GM19324 (cell line): Measurements from ENCODE around the gene SOS1.

ENCODE experiments used
- ATAC-seq: cut with Tn5 transposase; IDR thresholded peaks from one replicate; pipeline ENCODE4 v1.9.1; 2021; ENCODE audit warnings: mild to moderate bottlenecking, moderate library complexity; ENCODE audit not compliant: unreplicated experiment, low FRiP score

Gene SOS1

DNA sequence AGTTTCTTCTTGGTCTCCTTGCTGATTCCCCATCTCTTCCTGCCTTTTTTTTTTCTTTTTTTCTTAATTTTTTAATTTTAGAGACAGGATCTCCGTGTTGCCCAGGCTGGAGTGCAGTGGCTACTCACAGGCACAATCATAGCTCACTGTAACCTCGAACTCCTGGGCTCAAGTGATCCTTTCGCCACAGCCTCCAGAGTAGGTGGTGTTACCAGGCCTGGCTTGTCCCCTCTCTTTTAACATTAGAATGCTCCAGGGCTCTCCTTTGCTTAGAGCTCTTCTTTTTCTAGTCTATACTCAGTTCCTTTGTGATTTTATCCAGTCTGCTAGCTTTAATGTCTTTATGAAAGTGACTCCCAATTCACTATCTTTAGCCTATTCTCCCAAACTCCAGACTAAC is 141.9 kb downstream of the SOS1 start:
- ATAC-seq = no peak

DNA sequence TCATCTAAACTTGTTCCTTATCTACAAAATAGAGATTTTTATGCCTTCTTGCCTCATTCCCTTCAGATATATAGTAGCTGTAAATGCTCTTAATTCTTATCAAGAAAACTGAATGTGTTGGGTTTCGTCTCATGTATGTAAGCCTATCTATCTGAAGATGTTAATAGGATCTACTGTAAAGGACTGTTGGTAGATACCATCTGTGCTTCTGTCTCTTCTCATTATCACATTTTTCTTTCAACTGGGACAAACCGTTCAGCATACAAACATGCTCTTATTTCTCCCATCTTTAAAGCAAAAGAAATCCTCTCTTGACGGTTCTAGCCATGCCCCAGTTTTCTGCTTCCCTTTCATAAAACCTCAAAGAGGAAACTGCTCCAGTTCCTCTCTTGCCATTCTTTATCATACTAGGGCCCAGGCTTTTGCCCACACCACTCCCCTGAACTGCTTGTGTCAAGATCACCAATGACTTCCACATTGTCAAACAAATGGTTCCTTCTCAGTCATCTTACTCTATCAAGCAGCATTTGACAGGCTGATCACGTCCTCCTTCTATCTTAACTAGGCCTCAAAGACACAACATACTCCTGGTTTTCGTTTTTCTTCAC is 142.5 kb downstream of the SOS1 start:
- ATAC-seq = no peak

DNA sequence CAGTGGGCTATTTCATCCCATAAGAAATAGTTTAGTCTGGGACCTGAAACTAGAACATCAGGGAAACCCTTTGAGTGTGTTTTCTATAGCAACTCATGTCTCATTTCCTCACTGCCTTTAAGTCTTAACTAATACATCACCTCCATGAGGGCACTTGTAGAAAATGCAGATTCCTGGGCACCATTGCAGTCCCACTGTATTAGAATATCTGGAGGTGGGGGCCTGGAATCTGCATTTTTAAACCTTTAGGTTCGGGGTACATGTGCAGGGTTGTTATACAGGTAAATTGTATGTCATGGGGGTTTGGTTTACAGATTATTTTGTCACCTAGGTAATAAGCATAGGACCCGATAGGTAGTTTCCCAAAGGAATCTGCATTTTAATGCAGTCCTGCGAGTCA is 143.8 kb downstream of the SOS1 start:
- no peak for ATAC-seq

DNA sequence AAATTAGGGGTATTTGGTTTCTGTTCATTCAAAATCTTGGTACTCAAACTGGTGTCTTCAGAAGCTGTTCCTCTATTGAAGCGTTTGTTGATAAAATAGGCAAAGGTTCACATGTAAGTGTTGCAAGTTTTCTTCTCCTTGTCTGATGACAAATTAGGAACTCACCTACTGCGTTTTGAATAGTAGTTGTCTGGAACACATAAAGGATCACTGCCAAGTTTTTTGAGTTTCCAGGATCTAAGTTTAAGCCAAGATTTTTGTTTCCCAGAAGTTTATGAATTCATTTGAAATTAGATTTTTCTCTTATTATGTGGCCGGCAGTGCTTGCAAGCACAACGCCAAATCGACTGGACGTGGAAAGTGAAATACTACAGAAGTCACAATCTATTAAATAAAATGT is 145.8 kb downstream of the SOS1 start:
- no peak for ATAC-seq

DNA sequence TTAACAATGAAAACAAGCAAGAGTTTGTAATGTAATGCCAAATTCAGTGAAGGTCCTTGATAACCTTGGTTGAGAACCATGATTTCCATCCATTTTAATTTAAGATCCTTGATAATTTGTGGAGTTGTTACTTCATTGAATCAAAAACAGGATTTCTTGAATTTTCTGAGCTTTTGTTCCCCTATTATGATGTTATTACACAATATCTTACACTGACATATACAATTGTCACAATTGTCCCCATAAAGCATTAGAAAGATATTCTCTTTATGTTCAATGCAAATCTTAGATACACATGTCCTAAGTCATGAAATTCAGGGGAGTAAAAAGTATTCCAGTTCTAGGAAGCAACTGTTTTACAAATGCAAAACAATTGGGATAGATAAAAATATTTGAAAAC is 147.6 kb downstream of the SOS1 start:
- ATAC-seq = no peak

DNA sequence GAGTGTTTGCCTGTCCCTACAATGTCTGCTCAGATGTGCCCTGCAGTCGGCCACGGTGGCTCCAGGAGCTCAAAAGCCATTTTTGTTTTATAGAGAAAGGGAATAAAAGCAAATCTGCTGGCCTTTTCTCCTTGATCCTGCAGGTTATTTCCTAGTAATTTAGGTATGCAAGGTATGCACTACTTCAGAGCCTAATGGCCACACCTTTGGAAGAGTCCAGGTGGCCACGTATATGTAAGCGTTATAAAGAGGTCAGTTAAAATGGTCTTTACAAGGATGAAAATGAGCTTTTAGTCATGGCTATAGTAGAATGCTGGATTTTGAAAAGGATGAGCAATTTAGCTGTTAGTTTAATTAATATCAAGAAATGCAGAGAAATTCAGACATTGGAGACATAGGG is 149.5 kb downstream of the SOS1 start:
- ATAC-seq = no peak

DNA sequence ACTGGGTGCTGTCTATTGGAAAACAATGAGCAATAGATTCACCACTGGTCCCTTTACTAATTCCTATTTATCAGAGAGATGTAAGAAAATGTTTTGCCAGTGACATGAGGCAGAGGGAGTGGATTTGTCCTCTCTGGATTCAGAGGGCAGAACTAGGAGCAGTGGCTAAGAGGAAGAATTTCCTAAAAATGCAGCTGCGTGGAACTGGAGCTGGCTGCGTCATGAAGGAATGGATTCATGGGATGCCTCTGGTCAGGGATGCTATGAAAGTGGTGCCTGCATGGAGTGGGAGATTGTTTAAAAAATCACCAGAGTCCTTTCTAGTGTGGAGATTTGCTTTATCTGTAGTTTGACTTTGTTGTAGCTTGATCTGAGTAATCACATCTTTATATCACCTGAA is 152.8 kb downstream of the SOS1 start:
- no peak for ATAC-seq

DNA sequence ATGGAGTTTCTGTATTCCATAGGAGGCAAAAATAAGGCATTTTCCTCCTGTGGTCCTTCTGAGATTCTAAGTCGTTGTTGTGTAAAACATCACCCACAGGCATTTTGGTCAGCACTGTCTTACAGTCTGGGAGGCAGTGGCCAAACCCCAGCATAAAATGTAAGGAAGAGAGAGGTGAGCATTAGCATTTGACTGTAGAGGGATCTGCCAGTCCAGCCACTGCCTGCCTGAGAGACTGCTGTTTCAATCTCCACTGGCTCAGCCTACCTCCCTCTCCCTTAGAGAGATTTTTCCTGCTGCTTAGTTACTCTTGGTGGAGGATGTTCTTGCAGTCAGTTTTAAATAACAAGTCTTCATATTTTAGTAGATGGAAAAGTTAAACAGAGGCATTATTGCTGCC is 154.2 kb downstream of the SOS1 start:
- no peak for ATAC-seq

DNA sequence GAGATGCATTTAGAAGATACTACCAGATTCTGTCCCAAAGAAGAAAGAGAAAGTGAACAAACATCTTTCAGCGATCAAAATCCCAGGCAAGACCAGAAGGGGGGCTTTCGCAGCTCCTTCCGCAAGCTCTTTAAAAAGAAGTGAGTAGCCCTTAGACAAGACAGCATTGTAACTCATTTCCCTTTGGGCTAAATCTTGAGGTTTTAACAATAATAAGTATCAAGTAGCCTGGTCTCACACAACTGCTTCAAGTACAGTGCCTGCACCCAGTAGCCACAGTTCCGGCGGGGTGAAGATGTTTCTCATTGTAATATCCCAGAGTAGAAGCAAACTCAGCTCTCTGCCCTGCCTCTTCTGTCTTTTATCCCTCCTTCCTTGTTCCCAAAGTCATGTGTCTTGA is 154.8 kb downstream of the SOS1 start:
- ATAC-seq = no peak

DNA sequence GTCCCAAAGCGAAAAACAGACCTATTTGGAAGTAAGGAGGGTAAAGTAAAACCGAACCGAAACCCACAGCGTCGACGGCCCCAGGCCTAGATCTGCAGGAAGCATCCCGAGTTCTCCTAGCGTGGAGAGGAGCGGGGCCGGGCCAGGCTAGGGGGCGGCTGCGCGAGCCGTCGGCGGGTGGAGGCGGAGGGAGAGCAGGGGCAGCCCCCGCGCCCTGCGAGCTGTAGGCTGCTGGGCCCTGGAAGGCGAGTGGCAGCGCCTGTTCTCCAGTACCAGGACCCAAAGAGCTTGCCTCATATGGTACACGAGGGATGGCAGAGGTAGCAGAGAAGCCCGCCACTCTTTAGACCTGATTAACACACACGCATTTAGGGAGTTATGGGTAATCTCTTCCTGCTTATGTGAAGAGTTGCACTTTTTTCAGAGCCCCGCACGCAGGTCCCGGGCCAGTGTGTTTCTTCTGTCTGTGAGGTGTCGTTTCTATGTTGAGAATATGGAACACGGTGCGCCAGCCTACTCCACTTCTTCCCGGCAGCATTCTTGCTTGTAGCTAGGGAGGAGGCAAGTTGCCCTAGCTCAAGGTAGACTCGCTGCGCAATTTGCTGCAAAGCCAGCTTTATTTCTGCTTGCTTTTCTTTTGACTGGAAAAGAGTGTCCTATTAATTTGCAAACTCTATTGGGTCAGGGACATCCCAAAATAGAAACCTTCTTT is 160.1 kb downstream of the SOS1 start:
- ATAC-seq = peak; percentile 9

DNA sequence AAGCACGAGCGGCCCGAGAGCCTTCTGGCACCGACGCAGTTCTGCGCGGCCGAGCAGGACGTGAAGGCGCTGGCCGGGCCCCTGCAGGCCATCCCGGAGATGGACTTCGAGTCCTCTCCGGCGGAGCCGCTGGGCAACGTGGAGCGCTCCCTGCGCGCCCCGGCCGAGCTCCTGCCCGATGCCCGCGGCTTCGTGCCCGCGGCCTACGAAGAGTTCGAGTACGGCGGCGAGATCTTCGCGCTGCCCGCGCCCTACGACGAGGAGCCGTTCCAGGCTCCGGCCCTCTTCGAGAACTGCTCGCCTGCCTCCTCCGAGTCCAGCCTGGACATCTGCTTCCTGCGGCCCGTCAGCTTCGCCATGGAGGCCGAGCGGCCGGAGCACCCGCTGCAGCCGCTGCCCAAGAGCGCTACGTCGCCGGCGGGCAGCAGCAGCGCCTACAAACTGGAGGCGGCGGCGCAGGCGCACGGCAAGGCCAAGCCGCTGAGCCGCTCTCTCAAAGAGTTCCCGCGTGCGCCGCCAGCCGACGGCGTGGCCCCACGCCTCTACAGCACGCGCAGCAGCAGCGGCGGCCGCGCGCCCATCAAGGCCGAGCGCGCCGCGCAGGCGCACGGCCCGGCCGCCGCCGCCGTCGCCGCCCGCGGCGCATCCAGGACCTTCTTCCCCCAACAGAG is 160.8 kb downstream of the SOS1 start:
- ATAC-seq = peak; percentile 51

DNA sequence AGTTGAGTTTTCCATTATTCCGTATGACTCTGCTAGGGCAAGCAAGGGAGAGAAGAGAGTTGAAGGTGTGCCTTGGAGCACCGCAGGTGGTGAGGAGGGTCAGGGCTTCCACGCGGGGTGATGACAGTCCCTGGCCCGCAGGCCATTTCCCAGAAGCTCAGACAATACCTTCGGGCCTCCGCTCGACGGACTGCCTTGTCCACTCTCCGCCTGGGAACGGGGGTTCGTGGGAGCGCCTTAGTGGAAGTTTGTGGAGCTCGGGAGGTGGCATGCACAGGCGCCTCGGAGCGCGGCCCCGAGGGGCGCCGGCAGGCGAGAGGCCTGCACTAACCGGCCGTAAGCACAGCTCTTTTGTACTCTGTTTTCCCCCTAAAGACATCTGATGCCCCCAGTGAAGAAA is 161.4 kb downstream of the SOS1 start:
- no peak for ATAC-seq

DNA sequence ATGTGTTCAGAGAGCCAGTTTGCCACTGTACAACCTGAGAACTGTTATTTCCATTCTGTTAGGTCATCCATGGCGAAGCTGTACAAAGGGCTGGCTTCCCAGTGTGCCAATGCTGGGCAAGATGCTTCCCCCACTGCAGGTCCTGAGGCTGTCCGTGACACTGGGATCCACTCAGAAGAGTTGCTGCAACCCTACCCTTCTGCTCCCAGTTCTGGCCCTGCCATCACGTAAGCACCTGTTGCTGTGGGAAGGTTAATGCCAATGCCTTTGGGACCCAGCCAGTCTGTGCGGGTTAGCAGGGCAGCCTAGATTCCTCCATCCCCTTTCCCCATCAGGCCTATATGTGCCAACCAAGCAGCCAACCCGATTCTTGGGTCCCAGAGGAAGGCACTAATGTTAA is 162.9 kb downstream of the SOS1 start:
- ATAC-seq = no peak

DNA sequence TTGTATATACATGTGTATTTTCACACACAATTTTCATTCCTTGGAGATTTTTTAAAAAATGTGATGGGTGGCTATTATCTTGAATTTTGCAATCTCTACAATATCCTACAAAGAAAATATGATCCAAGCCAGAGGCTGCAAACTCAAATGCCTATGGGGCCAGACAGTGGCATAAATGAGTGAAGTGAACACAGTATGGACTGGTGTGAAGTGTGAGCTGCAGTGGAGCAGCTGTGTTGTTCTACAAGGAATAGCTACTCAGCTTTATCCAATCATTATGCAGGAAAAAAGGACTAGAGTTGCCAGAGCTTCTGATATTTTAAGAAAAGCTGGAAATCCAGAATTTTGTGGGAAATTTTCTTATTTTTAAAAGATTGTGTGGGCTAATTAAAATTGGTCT is 169.1 kb downstream of the SOS1 start:
- no peak for ATAC-seq

DNA sequence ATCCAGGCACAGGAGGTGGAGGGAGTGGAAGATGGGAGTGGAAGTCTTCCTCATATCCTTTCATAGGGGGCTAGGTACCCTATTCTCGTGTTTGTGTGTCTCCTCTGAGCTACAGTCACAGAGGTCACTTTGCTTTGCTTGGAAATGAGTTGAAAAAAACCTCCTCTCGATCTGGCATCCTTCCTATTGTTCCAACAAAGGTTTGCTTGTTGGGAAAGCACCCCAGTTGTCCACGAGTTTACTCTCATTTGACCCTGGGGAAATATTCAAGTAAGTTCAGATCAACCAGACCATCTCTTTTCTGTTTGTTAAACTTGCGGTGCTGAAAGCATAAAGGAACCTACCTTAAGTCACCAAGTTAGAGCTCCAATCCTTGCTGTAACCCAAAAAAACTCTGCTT is 171.9 kb downstream of the SOS1 start:
- no peak for ATAC-seq

DNA sequence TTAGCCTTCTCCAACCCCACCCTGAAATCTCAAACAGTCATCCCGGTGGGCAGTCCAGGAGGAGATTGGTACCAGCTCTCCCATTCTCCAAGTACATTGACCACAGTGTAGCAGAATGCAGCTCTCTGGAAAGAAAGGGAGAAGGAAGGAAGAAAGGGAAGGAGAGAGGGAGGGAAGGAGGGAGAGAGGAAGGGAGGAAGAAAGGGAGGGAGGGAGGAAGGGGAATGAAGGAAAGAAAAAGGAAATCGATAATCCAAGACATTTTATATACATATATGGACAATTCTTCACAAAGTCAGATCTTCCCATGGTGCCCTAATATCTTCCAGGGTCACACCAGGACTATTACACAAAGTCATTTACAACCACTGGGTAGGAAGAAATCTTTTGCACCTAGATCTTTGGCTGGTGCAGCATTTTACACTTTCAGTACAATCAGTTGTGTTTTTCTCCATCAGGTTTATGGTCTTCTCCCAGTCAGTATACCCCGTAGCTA is 172.4 kb downstream of the SOS1 start:
- no peak for ATAC-seq

DNA sequence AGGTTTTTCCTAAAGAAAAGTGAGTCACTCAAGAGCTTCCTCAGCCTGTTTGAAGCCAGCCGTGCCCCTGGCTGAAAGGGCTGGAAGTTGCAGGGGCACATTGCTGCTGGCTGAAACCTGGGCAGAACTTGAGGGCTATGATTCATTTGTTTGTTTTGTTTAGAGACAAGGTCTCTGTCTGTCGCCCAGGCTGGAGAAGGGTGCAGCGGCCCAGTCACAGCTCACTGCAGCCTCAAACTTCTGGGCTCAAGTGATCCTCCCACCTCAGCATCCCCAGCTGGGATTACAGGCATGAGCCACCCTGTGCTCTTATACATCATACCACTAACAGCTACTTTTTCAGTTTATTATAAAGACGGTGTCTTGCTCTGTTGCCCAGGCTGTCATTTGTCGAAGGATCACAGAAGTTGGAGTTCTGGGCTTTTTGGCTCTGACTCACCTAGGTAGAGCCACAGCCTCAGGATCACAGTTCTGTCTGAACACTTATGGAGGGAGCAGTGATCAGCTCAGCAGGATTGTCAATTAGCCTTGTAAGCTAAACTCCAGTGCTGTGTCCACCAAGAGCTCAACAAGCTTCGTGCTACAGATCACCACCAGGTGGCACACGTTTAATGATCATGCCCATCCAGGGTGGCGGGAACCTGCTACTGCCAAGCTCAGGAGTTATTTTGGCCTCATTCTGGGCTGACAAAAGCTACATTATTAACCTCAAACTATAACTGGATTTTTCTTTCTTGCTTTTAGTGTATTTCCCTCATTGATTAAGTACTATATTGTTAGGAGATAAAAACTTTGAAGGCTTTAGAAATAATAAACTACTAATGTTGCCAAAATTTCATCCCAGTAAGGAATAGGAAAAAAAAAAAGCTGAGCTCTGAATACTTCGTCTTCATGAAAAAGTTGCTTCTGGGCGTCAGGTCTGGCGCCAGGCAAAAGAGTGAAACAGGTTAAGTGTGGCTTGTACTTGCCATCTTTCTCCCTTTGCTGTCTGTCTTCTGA is 173.3 kb downstream of the SOS1 start:
- ATAC-seq = no peak

DNA sequence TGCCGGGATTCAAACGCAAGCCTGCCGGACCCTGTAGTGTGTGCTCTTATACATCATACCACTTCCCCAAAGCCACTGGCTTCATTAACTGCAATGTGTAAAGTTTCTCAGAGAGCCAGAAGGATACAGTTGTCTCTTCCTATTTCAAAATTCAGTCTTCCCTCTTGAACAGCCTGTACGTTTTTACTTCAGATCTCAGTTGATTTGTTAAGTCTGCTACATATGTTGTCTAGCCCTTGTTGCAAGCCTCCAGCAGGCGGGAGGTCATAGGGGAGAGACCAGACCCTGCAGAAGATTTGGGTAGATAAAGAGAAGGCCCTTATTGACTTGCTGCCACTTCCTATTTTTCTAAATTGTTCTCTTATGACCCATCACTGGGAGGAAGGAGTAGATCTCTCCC is 174.9 kb downstream of the SOS1 start:
- ATAC-seq = no peak

DNA sequence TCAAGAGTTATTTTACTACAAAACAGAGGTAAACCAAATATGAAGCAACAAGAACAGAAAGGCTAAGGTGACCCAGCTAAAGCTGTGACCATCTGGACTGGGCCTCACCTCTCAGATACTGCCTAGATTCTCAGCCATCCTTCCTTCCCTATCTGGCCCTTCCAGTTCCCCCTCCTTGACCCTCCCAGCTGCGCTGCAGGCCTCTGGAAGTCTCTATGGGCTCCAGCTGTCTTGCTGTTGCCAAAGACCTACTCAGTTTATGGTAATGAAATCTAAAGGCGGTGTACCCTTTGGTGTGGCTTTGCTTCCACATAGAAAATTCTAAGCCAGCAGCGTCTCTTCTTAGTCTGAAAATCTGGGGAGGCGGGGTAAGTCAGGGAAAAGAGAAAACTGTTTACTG is 175.5 kb downstream of the SOS1 start:
- no peak for ATAC-seq

DNA sequence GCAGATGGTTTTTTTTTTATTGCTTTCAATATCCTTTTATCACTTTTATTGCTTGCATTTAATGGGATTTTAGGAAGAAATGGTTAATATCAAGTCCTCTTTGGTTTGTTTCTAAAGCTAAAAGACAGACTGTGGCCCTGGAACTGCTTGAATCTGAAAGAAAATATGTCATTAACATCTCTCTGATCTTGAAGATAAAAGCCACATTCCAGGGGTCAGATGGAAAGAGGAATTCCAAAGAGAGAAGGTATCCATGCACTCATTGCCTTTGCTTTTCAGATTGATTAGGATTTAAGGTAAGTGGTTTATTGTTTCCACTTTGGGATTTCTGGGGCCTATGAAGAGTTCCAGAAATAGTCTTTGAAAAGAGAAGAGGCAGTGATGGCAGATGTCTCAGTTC is 177.1 kb downstream of the SOS1 start:
- ATAC-seq = no peak

DNA sequence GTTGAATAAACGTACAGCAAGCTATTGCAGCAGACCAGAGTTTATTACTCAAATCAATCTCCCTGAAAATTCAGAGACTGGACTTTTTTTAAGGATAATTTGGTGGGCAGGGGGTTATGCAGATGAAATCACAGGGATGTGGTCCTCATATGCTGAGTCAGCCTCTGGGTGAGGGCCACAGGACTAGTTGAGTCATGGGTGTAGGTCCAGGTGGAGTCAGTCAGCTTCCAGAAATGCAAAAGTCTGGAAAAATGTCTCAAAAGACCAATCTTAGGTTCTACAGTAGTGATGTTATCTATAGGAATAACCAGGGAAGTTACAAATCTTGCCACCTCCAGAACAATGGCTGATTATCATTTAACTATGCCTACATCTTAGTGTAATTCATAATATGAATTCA is 180.1 kb downstream of the SOS1 start:
- no peak for ATAC-seq
